ENCODE data around the gene ALPI.

GRCh38 chr2:232444409-232445148 lies 11.4 kb upstream of the ALPI start:
- TF ChIP-seq CTCF (IDR thresholded peaks at IDR 0.05; ENCODE audit: borderline replicate concordance, extremely low read depth, low read length, poor library complexity, severe bottlenecking), result peak; percentile 77
- no peak for TF ChIP-seq EZH2 (IDR thresholded peaks at IDR 0.05; ENCODE audit: borderline replicate concordance, low read depth, low read length, severe bottlenecking)

All from DND-41 (cell line).